Ovary (tissue), 3 donors: ENCODE measurements around the gene DGAT2.

Experiments used
- CTCF ChIP-seq, 3 donors: fragments of 450-650 bp in 2 of 3; fragments of 200-600 bp in 1 of 3; IDR thresholded peaks; one replicate each; pipeline versions ENCODE4 v1.5.1 to v1.8.0; 2016 to 2022; ENCODE audit warnings: antibody characterized with exemption in 3 of 3, mild to moderate bottlenecking in 1 of 3
- EP300 ChIP-seq: sonication (generic); formaldehyde crosslinking; IDR thresholded peaks from one replicate; pipeline ENCODE4 v1.6.1; 2017; ENCODE audit warnings: antibody characterized with exemption
- POLR2A ChIP-seq: fragments of 450-650 bp; IDR thresholded peaks from one replicate; pipeline ENCODE4 v1.6.1; 2017; ENCODE audit warnings: antibody characterized with exemption, mild to moderate bottlenecking, moderate library complexity
- donor health status: DM: no; HTN: no; CAD: no.

- TF ChIP-seq CTCF (IDR thresholded peaks at IDR 0.05) (no peak), EP300 (no peak), POLR2A (no peak)
Measured at GRCh38 chr11:75839851-75840250, 71.3 kb downstream of the DGAT2 start.
